Prostate gland (tissue), 2 donors: ENCODE results near the gene TUT7. TPM values are rescaled to one million over a fixed set of nuclear protein-coding genes. Genes with fewer than 3 reads are reported as not detected.

ENCODE experiments used
- DNase-seq: peaks from one replicate; pipeline ENCODE4 v3.0.0-alpha.2; 2019; ENCODE audit warnings: low spot score
- H3K27ac ChIP-seq, 2 donors: fragments of 200-600 bp; sonication (generic); 2 replicates each; pipeline ENCODE4 v1.5.1; 2017 to 2019
- H3K27me3 ChIP-seq: fragments of 200-600 bp; sonication (generic); replicated peaks from 2 replicates; pipeline ENCODE4 v1.5.1; 2019; ENCODE audit not compliant: insufficient read depth
- H3K36me3 ChIP-seq, 2 donors: fragments of 200-600 bp; sonication (generic); 1 replicate in 1 of 2; 2 replicates in 1 of 2; pipeline versions ENCODE4 v1.5.1 to v1.8.1; 2017 to 2019
- H3K4me1 ChIP-seq: fragments of 200-600 bp; sonication (generic); replicated peaks from 2 replicates; pipeline ENCODE4 v1.5.1; 2019
- H3K4me3 ChIP-seq, 2 donors: fragments of 200-600 bp; sonication (generic); 2 replicates each; pipeline ENCODE4 v1.5.1; 2017 to 2019
- H3K9me3 ChIP-seq: fragments of 200-600 bp; sonication (generic); 2 replicates; pipeline ENCODE4 v1.5.1; 2017
- POLR2A ChIP-seq: fragments of 450-650 bp; IDR thresholded peaks from one replicate; pipeline ENCODE4 v1.6.1; 2016; ENCODE audit warnings: antibody characterized with exemption, mild to moderate bottlenecking
- POLR2AphosphoS5 ChIP-seq: sonication (generic); formaldehyde crosslinking; IDR thresholded peaks from one replicate; pipeline ENCODE4 v1.6.1; 2017; ENCODE audit warnings: antibody characterized with exemption
- WGBS: methylation state at CpG from one replicate; pipeline ENCODE4 v1.1.5; 2018; 5-methylcytosine and 5-hydroxymethylcytosine counted together
- intact Hi-C: fragments of 100-400 bp; cut with DNase I; formaldehyde crosslinking; loops from one replicate; pipeline ENCODE4 v1.14.2; 2022
- total RNA-seq, 2 donors: library from RNA; depleted of rRNA; stranded (reverse); fragments of >200 nt; gene quantifications; one replicate each; pipeline ENCODE4 v1.1.0, GENCODE V29; 2016
- TF ChIP-seq, protein P1 (sequence below), 4 experiments: fragments of 200-600 bp in 2 of 4; fragments of 450-650 bp in 2 of 4; sonication (generic) in 2 of 4; IDR thresholded peaks; 1 replicate in 3 of 4; 2 replicates in 1 of 4; pipeline ENCODE4 v1.5.1; 2016 to 2019; ENCODE audit warnings: antibody characterized with exemption in 4 of 4, mild to moderate bottlenecking in 2 of 4, moderate library complexity in 2 of 4

Gene TUT7
- total RNA-seq, 2 donors from 2014 or later = 44.0 to 112 TPM

DNA sequence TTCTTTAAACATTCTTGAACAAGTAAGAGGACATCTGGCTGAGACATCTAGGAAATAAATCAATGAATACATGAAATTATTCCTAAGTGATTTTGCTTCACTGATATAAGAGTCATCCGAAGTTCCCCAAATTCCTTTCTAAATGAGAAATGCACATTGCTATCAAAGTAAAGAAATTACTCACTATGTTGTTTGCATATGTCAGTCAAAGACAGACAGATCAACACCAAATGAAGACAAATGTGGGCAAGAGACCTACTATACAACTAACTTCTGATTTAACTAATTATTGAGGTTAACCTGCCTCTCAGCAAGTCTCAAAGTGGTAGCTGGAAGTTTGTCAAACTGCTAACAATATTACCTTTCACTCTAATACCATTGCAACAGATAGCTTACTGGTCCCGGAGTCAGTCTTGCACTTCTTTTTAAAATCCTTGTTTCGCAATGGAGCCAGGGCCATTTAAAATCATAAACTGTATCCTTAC, 13.2 kb downstream of the TUT7 start:
- Histone ChIP-seq H3K27ac (no peak overlapping the region), H3K9me3 (no peaks in the 10 kb centered on the region), H3K4me1 (no peaks in the 10 kb centered on the region), H3K4me3 (no peak overlapping the region), H3K27me3 (no peaks in the 10 kb centered on the region), H3K36me3 (peaks cover 6 to 12% of the 10 kb centered on the region in 2 donors)
- TF ChIP-seq POLR2A = no peak
- TF ChIP-seq, protein P1, sequence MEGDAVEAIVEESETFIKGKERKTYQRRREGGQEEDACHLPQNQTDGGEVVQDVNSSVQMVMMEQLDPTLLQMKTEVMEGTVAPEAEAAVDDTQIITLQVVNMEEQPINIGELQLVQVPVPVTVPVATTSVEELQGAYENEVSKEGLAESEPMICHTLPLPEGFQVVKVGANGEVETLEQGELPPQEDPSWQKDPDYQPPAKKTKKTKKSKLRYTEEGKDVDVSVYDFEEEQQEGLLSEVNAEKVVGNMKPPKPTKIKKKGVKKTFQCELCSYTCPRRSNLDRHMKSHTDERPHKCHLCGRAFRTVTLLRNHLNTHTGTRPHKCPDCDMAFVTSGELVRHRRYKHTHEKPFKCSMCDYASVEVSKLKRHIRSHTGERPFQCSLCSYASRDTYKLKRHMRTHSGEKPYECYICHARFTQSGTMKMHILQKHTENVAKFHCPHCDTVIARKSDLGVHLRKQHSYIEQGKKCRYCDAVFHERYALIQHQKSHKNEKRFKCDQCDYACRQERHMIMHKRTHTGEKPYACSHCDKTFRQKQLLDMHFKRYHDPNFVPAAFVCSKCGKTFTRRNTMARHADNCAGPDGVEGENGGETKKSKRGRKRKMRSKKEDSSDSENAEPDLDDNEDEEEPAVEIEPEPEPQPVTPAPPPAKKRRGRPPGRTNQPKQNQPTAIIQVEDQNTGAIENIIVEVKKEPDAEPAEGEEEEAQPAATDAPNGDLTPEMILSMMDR (IDR thresholded peaks at IDR 0.05) = no peak
- no peak for TF ChIP-seq POLR2AphosphoS5
- 86% methylated on average over 3 of the region's 3 CpGs for WGBS
- intact Hi-C loops = no loop called here
- no peak for DNase-seq

DNA sequence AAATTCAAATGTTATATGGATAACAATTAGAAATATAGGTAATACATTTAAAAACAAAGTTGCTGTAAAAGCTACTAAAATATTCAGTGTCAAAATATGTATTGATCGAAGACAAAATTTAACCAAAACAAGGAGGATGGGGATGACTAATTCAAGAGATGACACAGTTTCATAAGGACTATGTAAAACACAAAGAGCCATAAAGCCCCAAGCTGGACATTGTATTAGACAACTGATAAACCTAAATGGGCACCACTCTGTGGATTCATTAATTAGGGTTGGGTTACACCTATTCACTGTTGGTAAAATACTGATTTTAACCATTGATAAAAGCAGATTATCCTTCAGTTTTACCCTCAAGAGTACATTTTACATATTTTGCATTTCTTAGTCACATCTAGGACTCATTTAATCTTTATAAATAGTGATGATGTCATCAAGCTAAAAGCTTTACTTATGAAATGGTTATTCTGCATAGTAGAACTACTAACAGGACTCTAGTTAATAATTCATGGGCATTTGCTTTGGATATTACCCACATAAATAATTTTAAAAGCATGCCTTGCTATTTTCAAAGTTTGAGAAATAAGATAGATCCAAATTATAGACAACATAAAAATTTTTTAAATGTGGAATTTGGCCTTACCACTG, 13.7 kb downstream of the TUT7 start:
- Histone ChIP-seq H3K9me3 (no peaks in the 10 kb centered on the region), H3K27ac (no peak overlapping the region), H3K4me3 (no peak overlapping the region), H3K27me3 (no peaks in the 10 kb centered on the region), H3K4me1 (no peaks in the 10 kb centered on the region), H3K36me3 (peaks cover 6 to 13% of the 10 kb centered on the region in 2 donors)
- intact Hi-C loops = no loop called here
- WGBS = 44% methylated on average over 1 of the region's 1 CpG
- TF ChIP-seq POLR2AphosphoS5 (no peak), POLR2A (no peak)
- TF ChIP-seq, protein P1 (IDR thresholded peaks at IDR 0.05) = no peak
- DNase-seq = no peak

DNA sequence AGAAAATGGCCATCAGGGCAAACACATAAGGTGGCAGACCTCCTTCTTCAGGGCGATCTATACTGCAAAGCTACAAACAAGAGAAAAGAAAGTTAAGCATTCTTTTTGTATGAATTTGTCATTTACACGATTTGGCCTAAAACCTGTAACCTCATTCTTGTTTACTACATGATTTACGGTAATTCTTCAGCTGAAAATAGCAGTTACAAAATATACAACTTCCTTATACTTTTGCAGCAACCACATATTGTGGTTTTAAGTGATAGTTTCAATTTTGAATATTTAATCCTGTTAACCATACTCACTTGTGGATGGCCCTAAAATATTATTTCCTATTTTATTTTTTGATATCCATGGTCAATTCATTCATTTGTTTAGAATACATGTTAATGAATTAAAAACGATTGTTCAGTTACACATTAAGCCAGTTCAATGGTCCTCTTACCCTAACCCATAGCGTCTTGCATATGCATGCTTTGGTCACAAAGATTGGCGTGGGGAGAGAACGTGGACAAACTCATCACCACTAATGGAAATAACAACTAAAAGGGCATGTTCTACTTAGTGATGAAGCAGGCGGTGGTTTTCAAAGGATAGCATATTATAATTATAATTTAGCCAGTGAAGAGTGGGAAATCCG, 16.6 kb downstream of the TUT7 start:
- no peak overlapping the region for H3K4me3 ChIP-seq
- no peak for DNase-seq
- intact Hi-C loops = no loop called here
- no peak overlapping the region for H3K27ac ChIP-seq
- TF ChIP-seq POLR2AphosphoS5 = no peak
- TF ChIP-seq POLR2A = no peak
- TF ChIP-seq, protein P1 (IDR thresholded peaks at IDR 0.05) = no peak
- H3K36me3 ChIP-seq = peaks cover 6 to 9% of the 10 kb centered on the region in 2 donors
- H3K4me1 ChIP-seq = no peaks in the 10 kb centered on the region
- no peaks in the 10 kb centered on the region for H3K27me3 ChIP-seq
- H3K9me3 ChIP-seq = no peaks in the 10 kb centered on the region
- WGBS = 88% methylated on average over 9 of the region's 9 CpGs

DNA sequence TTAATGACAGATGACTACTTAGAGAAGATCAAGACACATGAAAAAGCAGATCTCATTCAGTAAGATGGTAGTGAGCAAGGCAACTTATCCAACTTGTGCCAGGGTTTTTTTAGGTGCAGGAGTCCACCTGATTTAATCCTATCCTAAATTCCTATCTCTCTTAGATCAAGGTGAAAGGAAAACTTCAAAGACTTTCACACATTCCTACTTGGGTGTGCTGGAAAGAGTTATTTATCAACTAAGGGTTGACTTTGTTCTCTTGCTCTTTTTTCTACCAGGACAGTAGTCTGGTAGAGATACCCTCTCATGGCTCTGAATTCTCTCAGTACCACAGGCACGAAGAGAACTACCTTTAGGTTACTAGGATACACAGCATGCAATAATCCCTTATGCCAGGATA, 18.2 kb downstream of the TUT7 start:
- intact Hi-C loops = no loop called here
- TF ChIP-seq POLR2AphosphoS5 (no peak), POLR2A (no peak)
- TF ChIP-seq, protein P1 (IDR thresholded peaks at IDR 0.05) = no peak
- H3K4me1 ChIP-seq = no peaks in the 10 kb centered on the region
- 78% methylated on average over 1 of the region's 1 CpG for WGBS
- no peak for DNase-seq
- H3K9me3 ChIP-seq = no peaks in the 10 kb centered on the region
- no peak overlapping the region for H3K27ac ChIP-seq
- no peak overlapping the region for H3K4me3 ChIP-seq
- H3K27me3 ChIP-seq = no peaks in the 10 kb centered on the region
- H3K36me3 ChIP-seq = peaks cover 5 to 6% of the 10 kb centered on the region in 2 donors

DNA sequence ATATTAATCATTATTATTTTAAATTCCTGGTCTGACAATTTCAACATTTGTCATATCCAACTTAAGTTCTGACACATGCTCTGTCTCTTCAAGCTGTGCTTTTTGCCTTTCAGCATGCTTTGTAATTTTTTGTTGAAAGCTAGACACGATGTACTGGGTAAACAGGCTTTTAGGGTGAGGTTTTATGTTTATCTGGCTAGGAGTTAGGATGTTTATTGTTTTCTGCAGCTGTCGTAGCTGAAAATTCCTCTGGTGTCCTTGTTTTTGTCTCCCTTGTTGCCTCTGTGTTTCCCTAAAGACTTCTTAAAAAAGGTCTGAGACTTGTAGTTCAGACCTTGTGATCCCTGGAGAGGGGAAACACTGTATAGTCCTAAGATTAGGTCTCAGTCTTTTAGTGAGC, 20.6 kb downstream of the TUT7 start:
- TF ChIP-seq POLR2A (no peak), POLR2AphosphoS5 (no peak)
- TF ChIP-seq, protein P1 (IDR thresholded peaks at IDR 0.05) = no peak
- no peak overlapping the region for H3K27ac ChIP-seq
- H3K36me3 ChIP-seq = peaks cover 0 to 5% of the 10 kb centered on the region in 2 donors

More for the DNA sequence above, 20.6 kb downstream of the TUT7 start:
- H3K4me3 ChIP-seq = no peak overlapping the region
- no peaks in the 10 kb centered on the region for H3K4me1 ChIP-seq
- DNase-seq = no peak
- no peaks in the 10 kb centered on the region for H3K27me3 ChIP-seq
- no peaks in the 10 kb centered on the region for H3K9me3 ChIP-seq
- intact Hi-C loops = no loop called here
- WGBS = 39% methylated on average over 2 of the region's 2 CpGs
